GM12878 (cell line): Measurements from ENCODE around the gene IGF1R. TPM values are rescaled to one million over a fixed set of nuclear protein-coding genes. Genes with fewer than 3 reads are reported as not detected.

Source experiments
- ATAC-seq: fragments of 200-7000 bp; cut with Tn5 transposase; 3 replicates; pipeline ENCODE4 v1.9.1; 2020; ENCODE audit warnings: mild to moderate bottlenecking, moderate library complexity
- BruUV-seq: library from RNA; stranded (reverse); fragments of 400-500 nt; replicated peaks from 2 replicates; lab custom pipeline; 2021; lab: Mats Ljungman, UMichigan
- CTCF ChIA-PET: fragments of 300-600 bp; sonication (Branson Sonifier 250); formaldehyde crosslinking; extraction: SDS; loops from one replicate; lab custom pipeline; 2021; ENCODE audit warnings: inconsistent platforms; lab: Yijun Ruan, JAX
- POLR2A ChIA-PET: fragments of 350-600 bp; formaldehyde crosslinking; extraction: SDS; loops from one replicate; lab custom pipeline; 2021; ENCODE audit warnings: inconsistent platforms; lab: Charles Lee
- RAD21 ChIA-PET: fragments of 300-600 bp; sonication (Branson Sonifier 250); formaldehyde crosslinking; loops from one replicate; lab custom pipeline; 2023; ENCODE audit warnings: antibody characterized with exemption; ENCODE audit not compliant: unreplicated experiment; lab: Charles Lee
- SMC1A ChIA-PET: fragments of 300-600 bp; sonication (Branson Sonifier 250); formaldehyde crosslinking; loops from one replicate; lab custom pipeline; 2023; ENCODE audit not compliant: unreplicated experiment, uncharacterized antibody; lab: Charles Lee
- DNase-seq: peaks from one replicate; pipeline ENCODE4 v3.0.0-alpha.2; 2011; ENCODE audit warnings: low read depth, low spot score
- FAIRE-seq: peaks from 3 replicates; lab custom pipeline; 2011; peaks lifted over from hg19 to GRCh38; lab: Jason Lieb, UNC
- H2AFZ ChIP-seq: 2 replicates; pipeline ENCODE4 v1.6.0; 2011; ENCODE audit warnings: low read depth, low read length, control low read depth; ENCODE audit not compliant: control insufficient read depth
- H3K27ac ChIP-seq: 2 replicates; pipeline ENCODE4 v1.5.1; 2011; ENCODE audit warnings: control low read depth; ENCODE audit not compliant: control insufficient read depth, insufficient read depth
- H3K27me3 ChIP-seq, 2 experiments: replicated peaks in 1 of 2; 2 replicates each; pipeline versions ENCODE4 v1.6.0 to v1.6.1; 2011; ENCODE audit warnings: low read length in 1 of 2; ENCODE audit not compliant: control insufficient read depth in 2 of 2, insufficient read depth in 2 of 2
- H3K36me3 ChIP-seq, 2 experiments: 2 replicates each; pipeline ENCODE4 v1.5.1; 2011; ENCODE audit warnings: low read length in 1 of 2; ENCODE audit not compliant: control insufficient read depth in 2 of 2, insufficient read depth in 2 of 2
- H3K4me1 ChIP-seq: 2 replicates; pipeline ENCODE4 v1.6.1; 2011; ENCODE audit warnings: mild to moderate bottlenecking, low read length, moderate library complexity, mixed read lengths; ENCODE audit not compliant: control insufficient read depth, insufficient read depth
- H3K4me2 ChIP-seq: 2 replicates; pipeline ENCODE4 v1.6.0; 2011; ENCODE audit warnings: control low read depth; ENCODE audit not compliant: control insufficient read depth, insufficient read depth
- H3K4me3 ChIP-seq: fragments of 200-600 bp; sonication (generic); 2 replicates; pipeline ENCODE4 v1.5.1; 2016
- H3K79me2 ChIP-seq: 2 replicates; pipeline ENCODE4 v1.6.0; 2011; ENCODE audit warnings: low read length; ENCODE audit not compliant: control insufficient read depth, insufficient read depth
- H3K9ac ChIP-seq: 2 replicates; pipeline ENCODE4 v1.8.0; 2011; ENCODE audit warnings: low read length, control low read depth, mixed read lengths; ENCODE audit not compliant: control insufficient read depth, insufficient read depth
- H3K9me3 ChIP-seq: replicated peaks from 3 replicates; pipeline ENCODE4 v1.5.1; 2011; ENCODE audit warnings: mild to moderate bottlenecking, low read length; ENCODE audit not compliant: control insufficient read depth, insufficient read depth
- H4K20me1 ChIP-seq: 2 replicates; pipeline ENCODE4 v1.6.0; 2011; ENCODE audit not compliant: control insufficient read depth, insufficient read depth
- BCL3 ChIP-seq: IDR thresholded peaks from 2 replicates; pipeline ENCODE4 v1.6.1; 2011; ENCODE audit warnings: borderline replicate concordance, low read depth, mild to moderate bottlenecking, moderate library complexity, low read length; ENCODE audit not compliant: insufficient read depth, poor library complexity, severe bottlenecking
- CHD4 ChIP-seq: fragments of 200-600 bp; sonication (generic); IDR thresholded peaks from 2 replicates; pipeline ENCODE4 v1.6.1; 2016; ENCODE audit warnings: mild to moderate bottlenecking
- E4F1 ChIP-seq: fragments of 450-650 bp; IDR thresholded peaks from 2 replicates; pipeline ENCODE4 v1.6.1; 2018; ENCODE audit warnings: borderline replicate concordance, mild to moderate bottlenecking; ENCODE audit not compliant: partially characterized antibody
- EGR1 ChIP-seq, 2 experiments: IDR thresholded peaks; 1 replicate in 1 of 2; 2 replicates in 1 of 2; pipeline ENCODE4 v1.6.1; 2011 to 2012; ENCODE audit warnings: low read depth in 2 of 2, low read length in 2 of 2, borderline replicate concordance in 1 of 2, mild to moderate bottlenecking in 1 of 2, moderate library complexity in 1 of 2
- ETV6 ChIP-seq, 2 experiments: fragments of 450-650 bp in 1 of 2; IDR thresholded peaks in 1 of 2; conservative IDR thresholded peaks in 1 of 2; 2 replicates each; pipeline ENCODE4 v1.6.1; 2014; ENCODE audit warnings: antibody characterized with exemption in 1 of 2, borderline replicate concordance in 1 of 2, low read depth in 1 of 2, mild to moderate bottlenecking in 1 of 2, moderate library complexity in 1 of 2
- FOXK2 ChIP-seq: fragments of 450-650 bp; IDR thresholded peaks from 2 replicates; pipeline ENCODE4 v1.6.1; 2017; ENCODE audit warnings: mild to moderate bottlenecking, moderate library complexity
- JUNB ChIP-seq: IDR thresholded peaks from 2 replicates; pipeline ENCODE4 v1.6.1; 2016; ENCODE audit warnings: antibody characterized with exemption, mild to moderate bottlenecking
- MXI1 ChIP-seq: fragments of 150-350 bp; IDR thresholded peaks from 2 replicates; pipeline ENCODE4 v1.6.1; 2011; ENCODE audit warnings: low read depth, mild to moderate bottlenecking, inconsistent platforms, low read length, improper control_type of control experiment
- POLR2A ChIP-seq: IDR thresholded peaks from 2 replicates; pipeline ENCODE4 v1.6.1; 2011; ENCODE audit warnings: low read depth, mild to moderate bottlenecking, low read length
- POLR2AphosphoS2 ChIP-seq: IDR thresholded peaks from 2 replicates; pipeline ENCODE4 v1.6.1; 2011; ENCODE audit warnings: low read depth, mild to moderate bottlenecking, low read length, improper control_type of control experiment, moderate library complexity
- SREBF2 ChIP-seq: IDR thresholded peaks from 2 replicates; pipeline ENCODE4 v1.6.1; 2012; ENCODE audit warnings: mild to moderate bottlenecking, low read length
- TARDBP ChIP-seq: IDR thresholded peaks from 2 replicates; pipeline ENCODE4 v1.6.1; 2016; ENCODE audit warnings: borderline replicate concordance
- TCF3 ChIP-seq: IDR thresholded peaks from 2 replicates; pipeline ENCODE4 v1.6.1; 2012; ENCODE audit warnings: low read depth, mild to moderate bottlenecking, low read length, borderline replicate concordance; ENCODE audit not compliant: insufficient read depth
- WGBS: methylation state at CpG from one replicate; pipeline ENCODE4 v1.1.6; 2016; ENCODE audit warnings: low lambda C conversion rate; ENCODE audit not compliant: insufficient replicate concordance, insufficient coverage; ENCODE audit errors: missing lambda C conversion rate; 5-methylcytosine and 5-hydroxymethylcytosine counted together
- in situ Hi-C: fragments of 300-500 bp; cut with MboI; formaldehyde crosslinking; loops from 9 replicates; pipeline ENCODE4 v1.14.3; 2018; ENCODE audit warnings: mixed read lengths
- intact Hi-C: fragments of 100-400 bp; cut with micrococcal nuclease; formaldehyde crosslinking; loops from one replicate; pipeline ENCODE4 v1.14.2; 2022; ENCODE audit not compliant: unreplicated experiment
- polyA plus RNA-seq, 11 experiments: library from polyadenylated mRNA; depleted of rRNA in 4 of 11; unstranded in 6 of 11; stranded (reverse) in 5 of 11; fragments of >200 nt; fragmentation: Nextera tagmentation in 4 of 11; fragmentation: Illumina TruSeq in 1 of 11; extraction: Ambion mirVana in 4 of 11; extraction: Trizol in 1 of 11; gene quantifications; 1 replicate in 1 of 11; 2 replicates in 10 of 11; pipeline versions ENCODE4 v1.2.1 to v1.2.3, GENCODE V29; 2011 to 2016; ENCODE audit warnings: inconsistent platforms in 2 of 11, missing spikeins in 2 of 11, low read depth in 1 of 11
- total RNA-seq, 4 experiments: library from RNA; depleted of rRNA in 3 of 4; stranded (reverse); fragments of >200 nt in 3 of 4; fragmentation: Illumina TruSeq in 1 of 4; extraction: Trizol in 1 of 4; gene quantifications; 2 replicates each; pipeline versions ENCODE4 v1.2.1 to v1.2.3, GENCODE V29; 2013 to 2021
- TF ChIP-seq, protein P1 (sequence below): fragments of 450-650 bp; formaldehyde crosslinking; IDR thresholded peaks from 2 replicates; pipeline ENCODE4 v1.5.0; 2022; ENCODE audit warnings: mild to moderate bottlenecking, missing genetic modification characterization

The IGF1R gene
- total and polyA plus RNA-seq, 10 of the 15 experiments (the other 5 are each of a cell fraction or from before 2014, with no cell fraction given), result 0.03 to 2.7 (median 0.66) TPM

GRCh38 chr15:98705070-98705469, 56.7 kb downstream of the IGF1R start (continued):
- TF ChIP-seq E4F1, result no peak
- TF ChIP-seq SREBF2, result no peak

GRCh38 chr15:98706387-98706786, 58.0 kb downstream of the IGF1R start:
- Histone ChIP-seq H3K4me3 (no peak overlapping the region), H3K9ac (no peak overlapping the region), H3K4me2 (no peak overlapping the region), H3K79me2 (no peaks in the 10 kb centered on the region), H3K36me3 (no peaks in the 10 kb centered on the region), H2AFZ (no peak overlapping the region), H3K27ac (no peak overlapping the region), H4K20me1 (no peaks in the 10 kb centered on the region), H3K9me3 (no peaks in the 10 kb centered on the region; the same call in 2 of the 3 replicates), H3K4me1 (no peaks in the 10 kb centered on the region), H3K27me3 (no peaks in the 10 kb centered on the region)
- ATAC-seq, result no peak
- no peak for FAIRE-seq
- 0% methylated on average over 1 of the region's 1 CpG for WGBS
- TF ChIP-seq CHD4 (no peak), POLR2A (no peak), POLR2AphosphoS2 (no peak), JUNB (no peak), BCL3 (no peak), TARDBP (no peak), FOXK2 (no peak), TCF3 (no peak), ETV6 (conservative IDR thresholded peaks at IDR 0.05 in 1 of 2, IDR thresholded peaks at IDR 0.05 in 1 of 2; ENCODE audit: borderline replicate concordance in 1 of 2, low read depth in 1 of 2) (no peak), MXI1 (no peak), EGR1 (IDR thresholded peaks at IDR 0.05; ENCODE audit: borderline replicate concordance in 1 of 2, low read depth in 2 of 2, low read length in 2 of 2) (no peak)
- TF ChIP-seq, protein P1, sequence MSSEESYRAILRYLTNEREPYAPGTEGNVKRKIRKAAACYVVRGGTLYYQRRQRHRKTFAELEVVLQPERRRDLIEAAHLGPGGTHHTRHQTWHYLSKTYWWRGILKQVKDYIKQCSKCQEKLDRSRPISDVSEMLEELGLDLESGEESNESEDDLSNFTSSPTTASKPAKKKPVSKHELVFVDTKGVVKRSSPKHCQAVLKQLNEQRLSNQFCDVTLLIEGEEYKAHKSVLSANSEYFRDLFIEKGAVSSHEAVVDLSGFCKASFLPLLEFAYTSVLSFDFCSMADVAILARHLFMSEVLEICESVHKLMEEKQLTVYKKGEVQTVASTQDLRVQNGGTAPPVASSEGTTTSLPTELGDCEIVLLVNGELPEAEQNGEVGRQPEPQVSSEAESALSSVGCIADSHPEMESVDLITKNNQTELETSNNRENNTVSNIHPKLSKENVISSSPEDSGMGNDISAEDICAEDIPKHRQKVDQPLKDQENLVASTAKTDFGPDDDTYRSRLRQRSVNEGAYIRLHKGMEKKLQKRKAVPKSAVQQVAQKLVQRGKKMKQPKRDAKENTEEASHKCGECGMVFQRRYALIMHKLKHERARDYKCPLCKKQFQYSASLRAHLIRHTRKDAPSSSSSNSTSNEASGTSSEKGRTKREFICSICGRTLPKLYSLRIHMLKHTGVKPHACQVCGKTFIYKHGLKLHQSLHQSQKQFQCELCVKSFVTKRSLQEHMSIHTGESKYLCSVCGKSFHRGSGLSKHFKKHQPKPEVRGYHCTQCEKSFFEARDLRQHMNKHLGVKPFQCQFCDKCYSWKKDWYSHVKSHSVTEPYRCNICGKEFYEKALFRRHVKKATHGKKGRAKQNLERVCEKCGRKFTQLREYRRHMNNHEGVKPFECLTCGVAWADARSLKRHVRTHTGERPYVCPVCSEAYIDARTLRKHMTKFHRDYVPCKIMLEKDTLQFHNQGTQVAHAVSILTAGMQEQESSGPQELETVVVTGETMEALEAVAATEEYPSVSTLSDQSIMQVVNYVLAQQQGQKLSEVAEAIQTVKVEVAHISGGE (CRISPR knock-in tag), result no peak
- SMC1A ChIA-PET, result interaction anchor here (1.1 kb wide), 1 partner anchor 247 kb away, joined by 3 read pairs; no protein-coding TSS in a partner anchor
- RAD21 ChIA-PET, result no interaction called here
- POLR2A ChIA-PET, result no interaction called here
- no peak for DNase-seq
- CTCF ChIA-PET, result interaction anchor here (1.2 kb wide), 1 partner anchor 60 kb away, joined by 3 read pairs; no protein-coding TSS in a partner anchor
- in situ Hi-C loops (no loop called here), intact Hi-C loops (no loop called here)
- no TSS peak for BruUV-seq
